Thoracic aorta (tissue), 2 donors: ENCODE measurements around the gene CD19. TPM values are rescaled to one million over a fixed set of nuclear protein-coding genes. Genes with fewer than 3 reads are reported as not detected.

Source experiments
- ATAC-seq: fragments of 150-250 bp; one replicate; pipeline ENCODE4 v1.8.0; 2017; ENCODE audit warnings: low read depth; ENCODE audit not compliant: insufficient number of reproducible peaks, low FRiP score
- DNase-seq: peaks from one replicate; pipeline ENCODE4 v3.0.0-alpha.2; 2020; ENCODE audit warnings: low spot score
- H3K27ac ChIP-seq, 2 donors: fragments of 200-600 bp; sonication (generic); 1 replicate in 1 of 2; 2 replicates in 1 of 2; pipeline ENCODE4 v1.5.1; 2016; ENCODE audit warnings: mild to moderate bottlenecking in 2 of 2, moderate library complexity in 2 of 2
- H3K27me3 ChIP-seq: fragments of 200-600 bp; sonication (generic); replicated peaks from 2 replicates; pipeline ENCODE4 v1.6.0; 2016; ENCODE audit warnings: mild to moderate bottlenecking; ENCODE audit not compliant: insufficient read depth
- H3K36me3 ChIP-seq: fragments of 200-600 bp; sonication (generic); one replicate; pipeline ENCODE4 v1.5.1; 2016
- H3K4me1 ChIP-seq, 2 donors: fragments of 200-600 bp; sonication (generic); 1 replicate in 1 of 2; 2 replicates in 1 of 2; pipeline versions ENCODE4 v1.5.1 to v1.6.0; 2016; ENCODE audit warnings: low read depth in 2 of 2, mild to moderate bottlenecking in 1 of 2; ENCODE audit not compliant: control insufficient read depth in 1 of 2
- H3K4me3 ChIP-seq: fragments of 200-600 bp; sonication (generic); 2 replicates; pipeline ENCODE4 v1.5.1; 2016; ENCODE audit warnings: mild to moderate bottlenecking
- H3K9me3 ChIP-seq: fragments of 200-600 bp; sonication (generic); 2 replicates; pipeline ENCODE4 v1.5.1; 2016
- total RNA-seq, 2 donors: library from RNA; depleted of rRNA; stranded (reverse); fragments of >200 nt; gene quantifications; one replicate each; pipeline versions ENCODE4 v1.1.0 to v1.2.3, GENCODE V29; 2016
- TF ChIP-seq, protein P1 (sequence below): fragments of 200-600 bp; sonication (generic); IDR thresholded peaks from one replicate; pipeline ENCODE4 v1.5.1; 2019; ENCODE audit warnings: antibody characterized with exemption

Gene CD19
- total RNA-seq, 2 donors from 2014 or later = not detected

- no peak for ATAC-seq
- H3K27ac ChIP-seq = no peak overlapping the region
- no peaks in the 10 kb centered on the region for H3K9me3 ChIP-seq
- no peak overlapping the region for H3K4me3 ChIP-seq
- H3K27me3 ChIP-seq = no peaks in the 10 kb centered on the region
- H3K4me1 ChIP-seq = no peaks in the 10 kb centered on the region
- TF ChIP-seq, protein P1, sequence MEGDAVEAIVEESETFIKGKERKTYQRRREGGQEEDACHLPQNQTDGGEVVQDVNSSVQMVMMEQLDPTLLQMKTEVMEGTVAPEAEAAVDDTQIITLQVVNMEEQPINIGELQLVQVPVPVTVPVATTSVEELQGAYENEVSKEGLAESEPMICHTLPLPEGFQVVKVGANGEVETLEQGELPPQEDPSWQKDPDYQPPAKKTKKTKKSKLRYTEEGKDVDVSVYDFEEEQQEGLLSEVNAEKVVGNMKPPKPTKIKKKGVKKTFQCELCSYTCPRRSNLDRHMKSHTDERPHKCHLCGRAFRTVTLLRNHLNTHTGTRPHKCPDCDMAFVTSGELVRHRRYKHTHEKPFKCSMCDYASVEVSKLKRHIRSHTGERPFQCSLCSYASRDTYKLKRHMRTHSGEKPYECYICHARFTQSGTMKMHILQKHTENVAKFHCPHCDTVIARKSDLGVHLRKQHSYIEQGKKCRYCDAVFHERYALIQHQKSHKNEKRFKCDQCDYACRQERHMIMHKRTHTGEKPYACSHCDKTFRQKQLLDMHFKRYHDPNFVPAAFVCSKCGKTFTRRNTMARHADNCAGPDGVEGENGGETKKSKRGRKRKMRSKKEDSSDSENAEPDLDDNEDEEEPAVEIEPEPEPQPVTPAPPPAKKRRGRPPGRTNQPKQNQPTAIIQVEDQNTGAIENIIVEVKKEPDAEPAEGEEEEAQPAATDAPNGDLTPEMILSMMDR = no peak
- no peaks in the 10 kb centered on the region for H3K36me3 ChIP-seq
- no peak for DNase-seq
These were observed 32.8 kb upstream of the CD19 start for GRCh38 chr16:28898942-28899341.

- H3K9me3 ChIP-seq = no peaks in the 10 kb centered on the region
- H3K36me3 ChIP-seq = peaks cover 2% of the 10 kb centered on the region
- DNase-seq (no peak), ATAC-seq (no peak)
- H3K4me1 ChIP-seq = no peaks in the 10 kb centered on the region
- no peak overlapping the region for H3K4me3 ChIP-seq
- TF ChIP-seq, protein P1 = no peak
- no peak overlapping the region for H3K27ac ChIP-seq
- no peaks in the 10 kb centered on the region for H3K27me3 ChIP-seq
These were observed 31.7 kb upstream of the CD19 start for GRCh38 chr16:28899882-28900590.

GRCh38 chr16:28900601-28901000 lies 31.2 kb upstream of the CD19 start:
- no peak for DNase-seq
- no peaks in the 10 kb centered on the region for H3K27me3 ChIP-seq
- TF ChIP-seq, protein P1 = no peak
- H3K36me3 ChIP-seq = peaks cover 5% of the 10 kb centered on the region
- no peaks in the 10 kb centered on the region for H3K4me1 ChIP-seq
- ATAC-seq = no peak
- H3K9me3 ChIP-seq = no peaks in the 10 kb centered on the region
- H3K27ac ChIP-seq = no peak overlapping the region
- H3K4me3 ChIP-seq = no peak overlapping the region

GRCh38 chr16:28901862-28902261 lies 29.9 kb upstream of the CD19 start:
- DNase-seq (no peak), ATAC-seq (no peak)
- Histone ChIP-seq H3K36me3 (peaks cover 5% of the 10 kb centered on the region), H3K27ac (no peak overlapping the region), H3K9me3 (no peaks in the 10 kb centered on the region), H3K4me3 (no peak overlapping the region), H3K27me3 (no peaks in the 10 kb centered on the region), H3K4me1 (no peaks in the 10 kb centered on the region)
- TF ChIP-seq, protein P1 = no peak

DNA sequence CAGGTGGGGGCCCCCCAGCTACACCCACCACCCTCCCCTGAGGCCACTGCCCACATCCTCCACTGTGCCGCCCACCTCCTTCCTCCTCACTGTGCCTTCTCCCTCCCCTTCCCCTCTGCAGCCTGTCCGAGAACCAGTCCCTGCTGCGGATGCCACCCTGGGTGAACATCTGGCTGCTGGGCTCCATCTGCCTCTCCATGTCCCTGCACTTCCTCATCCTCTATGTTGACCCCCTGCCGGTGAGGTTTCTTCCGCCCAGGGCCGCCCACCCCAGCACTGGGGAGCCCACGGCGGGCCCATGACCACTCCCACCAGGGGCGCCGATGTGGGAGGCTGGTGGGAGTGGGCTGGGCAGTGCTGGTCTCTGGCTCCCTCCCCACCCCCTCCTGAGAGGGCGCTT lies 28.9 kb upstream of the CD19 start:
- H3K9me3 ChIP-seq = no peaks in the 10 kb centered on the region
- TF ChIP-seq, protein P1 = no peak
- H3K4me3 ChIP-seq = no peak overlapping the region
- no peaks in the 10 kb centered on the region for H3K27me3 ChIP-seq
- H3K36me3 ChIP-seq = peaks cover 5% of the 10 kb centered on the region
- DNase-seq (no peak), ATAC-seq (no peak)
- H3K27ac ChIP-seq = no peak overlapping the region
- H3K4me1 ChIP-seq = no peaks in the 10 kb centered on the region
